ENCODE data around the gene TSC22D2. TPM values are rescaled to one million over a fixed set of nuclear protein-coding genes. Genes with fewer than 3 reads are reported as not detected.
A peak's percentile ranks its signal among the peaks of the same experiment; 100 is the strongest.

The TSC22D2 gene
- polyA plus RNA-seq, 6 donors from 2014 or later: 11.0 to 16.4 (median 14.0) TPM

DNA sequence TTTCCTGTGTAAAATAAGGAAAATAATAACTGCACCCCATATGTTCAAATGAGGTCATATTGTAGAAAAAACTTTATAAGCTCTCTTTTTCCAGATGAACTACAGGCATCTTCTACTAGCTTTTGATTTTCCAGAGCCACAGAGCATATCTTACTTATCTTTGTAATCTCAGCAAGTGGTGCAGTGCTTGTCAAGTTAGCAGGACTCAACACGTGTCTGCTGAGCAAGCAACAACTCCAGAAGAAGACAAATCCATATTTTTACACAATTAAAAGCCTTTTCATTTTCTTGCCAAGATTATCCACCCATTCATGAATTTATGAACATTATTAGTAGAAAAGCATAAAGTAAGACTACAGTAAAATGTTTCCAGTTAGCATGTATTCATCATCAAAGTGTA lies 14.4 kb upstream of the TSC22D2 start:
- DNase-seq: no peak
- Mint-ChIP-seq H3K9me3 (no peaks in the 10 kb centered on the region), H3K36me3 (no peaks in the 10 kb centered on the region), H3K27me3 (no peaks in the 10 kb centered on the region), H3K4me1 (no peaks in the 10 kb centered on the region), H3K4me3 (no peak overlapping the region), H3K27ac (no peak overlapping the region)
- ATAC-seq (ENCODE audit: low read depth in 2 of 2): no peak

DNA sequence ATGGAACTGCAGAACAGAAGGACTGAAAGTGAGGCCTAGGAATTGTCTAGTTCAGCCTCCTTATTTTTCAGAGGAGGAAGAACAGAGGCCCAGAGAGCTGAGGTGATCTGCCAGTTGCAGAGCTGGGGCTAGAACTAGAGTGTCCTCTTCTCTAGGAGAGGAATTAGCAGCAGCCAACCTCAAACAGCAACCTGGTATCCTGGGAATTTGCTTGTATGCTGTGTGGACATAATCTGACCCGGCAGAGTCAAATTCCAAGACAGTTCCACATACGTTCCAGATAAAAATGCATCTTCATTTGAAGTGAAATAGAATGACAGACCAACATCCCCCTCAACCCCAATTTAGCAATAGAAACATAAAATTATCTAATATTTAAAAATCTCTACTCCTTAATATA lies 13.5 kb upstream of the TSC22D2 start:
- H3K36me3 Mint-ChIP-seq: no peaks in the 10 kb centered on the region
- no peaks in the 10 kb centered on the region for H3K9me3 Mint-ChIP-seq
- H3K4me1 Mint-ChIP-seq: no peaks in the 10 kb centered on the region
- H3K27ac Mint-ChIP-seq: no peak overlapping the region
- no peak for DNase-seq
- H3K4me3 Mint-ChIP-seq: no peak overlapping the region
- no peaks in the 10 kb centered on the region for H3K27me3 Mint-ChIP-seq
- ATAC-seq (ENCODE audit: low read depth in 2 of 2): no peak

GRCh38 chr3:150396491-150396890 lies 11.6 kb upstream of the TSC22D2 start:
- no peaks in the 10 kb centered on the region for H3K9me3 Mint-ChIP-seq
- H3K36me3 Mint-ChIP-seq: no peaks in the 10 kb centered on the region
- no peaks in the 10 kb centered on the region for H3K27me3 Mint-ChIP-seq
- ATAC-seq (ENCODE audit: low read depth in 2 of 2) (no peak), DNase-seq (no peak)
- H3K4me1 Mint-ChIP-seq: no peaks in the 10 kb centered on the region
- no peak overlapping the region for H3K27ac Mint-ChIP-seq
- no peak overlapping the region for H3K4me3 Mint-ChIP-seq

- Mint-ChIP-seq H3K9me3 (no peaks in the 10 kb centered on the region), H3K27ac (no peak overlapping the region), H3K4me1 (no peaks in the 10 kb centered on the region), H3K27me3 (no peaks in the 10 kb centered on the region), H3K36me3 (no peaks in the 10 kb centered on the region), H3K4me3 (no peak overlapping the region)
- DNase-seq (no peak), ATAC-seq (ENCODE audit: low read depth in 2 of 2) (no peak)
Observed at GRCh38 chr3:150396956-150397550, 11.0 kb upstream of the TSC22D2 start.

- Mint-ChIP-seq H3K4me3 (no peak overlapping the region), H3K36me3 (no peaks in the 10 kb centered on the region), H3K27ac (no peak overlapping the region), H3K9me3 (no peaks in the 10 kb centered on the region), H3K4me1 (no peaks in the 10 kb centered on the region), H3K27me3 (no peaks in the 10 kb centered on the region)
- DNase-seq (no peak), ATAC-seq (ENCODE audit: low read depth in 2 of 2) (no peak)
Observed at GRCh38 chr3:150399060-150399459, 9.0 kb upstream of the TSC22D2 start.

GRCh38 chr3:150401285-150401684 lies 6.8 kb upstream of the TSC22D2 start:
- DNase-seq (no peak), ATAC-seq (ENCODE audit: low read depth in 2 of 2) (no peak)
- H3K36me3 Mint-ChIP-seq: no peaks in the 10 kb centered on the region
- H3K27ac Mint-ChIP-seq: no peak overlapping the region
- H3K4me1 Mint-ChIP-seq: no peaks in the 10 kb centered on the region
- no peaks in the 10 kb centered on the region for H3K27me3 Mint-ChIP-seq
- H3K4me3 Mint-ChIP-seq: peak overlapping the region in 1 of 8 donors; percentile 22
- no peaks in the 10 kb centered on the region for H3K9me3 Mint-ChIP-seq

- DNase-seq (no peak), ATAC-seq (ENCODE audit: low read depth in 2 of 2) (no peak)
- Mint-ChIP-seq H3K4me1 (peaks cover 0 to 2% (median 2%) of the 10 kb centered on the region in 3 donors), H3K36me3 (no peaks in the 10 kb centered on the region), H3K9me3 (no peaks in the 10 kb centered on the region), H3K27ac (no peak overlapping the region), H3K27me3 (no peaks in the 10 kb centered on the region), H3K4me3 (no peak overlapping the region)
Observed at GRCh38 chr3:150402217-150402616, 5.9 kb upstream of the TSC22D2 start.

DNA sequence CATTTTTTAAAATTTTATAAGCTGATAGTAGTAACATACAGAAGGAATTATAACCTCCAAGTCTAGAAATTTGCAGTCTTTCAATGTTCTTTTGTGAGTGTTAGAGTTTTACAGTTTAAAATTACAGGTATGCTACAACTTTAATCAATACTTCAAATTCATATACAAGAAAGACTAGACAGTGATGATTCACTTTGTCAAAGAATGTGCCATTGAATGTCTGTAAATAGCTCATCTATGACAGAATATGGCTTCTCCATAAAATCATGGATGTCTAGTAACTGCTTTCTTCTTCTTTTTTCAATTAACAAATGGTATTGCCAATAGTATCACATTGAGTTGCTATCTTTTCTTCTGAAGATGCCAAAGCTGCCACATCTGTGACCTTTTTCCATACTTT lies 4.1 kb upstream of the TSC22D2 start:
- no peaks in the 10 kb centered on the region for H3K36me3 Mint-ChIP-seq
- no peaks in the 10 kb centered on the region for H3K27me3 Mint-ChIP-seq
- no peaks in the 10 kb centered on the region for H3K9me3 Mint-ChIP-seq
- peak overlapping the region in 1 of 8 donors; percentile 63 for H3K4me3 Mint-ChIP-seq
- DNase-seq (no peak), ATAC-seq (ENCODE audit: low read depth in 2 of 2) (no peak)
- H3K27ac Mint-ChIP-seq: no peak overlapping the region
- peaks cover 7 to 10% (median 9%) of the 10 kb centered on the region in 3 donors for H3K4me1 Mint-ChIP-seq

DNA sequence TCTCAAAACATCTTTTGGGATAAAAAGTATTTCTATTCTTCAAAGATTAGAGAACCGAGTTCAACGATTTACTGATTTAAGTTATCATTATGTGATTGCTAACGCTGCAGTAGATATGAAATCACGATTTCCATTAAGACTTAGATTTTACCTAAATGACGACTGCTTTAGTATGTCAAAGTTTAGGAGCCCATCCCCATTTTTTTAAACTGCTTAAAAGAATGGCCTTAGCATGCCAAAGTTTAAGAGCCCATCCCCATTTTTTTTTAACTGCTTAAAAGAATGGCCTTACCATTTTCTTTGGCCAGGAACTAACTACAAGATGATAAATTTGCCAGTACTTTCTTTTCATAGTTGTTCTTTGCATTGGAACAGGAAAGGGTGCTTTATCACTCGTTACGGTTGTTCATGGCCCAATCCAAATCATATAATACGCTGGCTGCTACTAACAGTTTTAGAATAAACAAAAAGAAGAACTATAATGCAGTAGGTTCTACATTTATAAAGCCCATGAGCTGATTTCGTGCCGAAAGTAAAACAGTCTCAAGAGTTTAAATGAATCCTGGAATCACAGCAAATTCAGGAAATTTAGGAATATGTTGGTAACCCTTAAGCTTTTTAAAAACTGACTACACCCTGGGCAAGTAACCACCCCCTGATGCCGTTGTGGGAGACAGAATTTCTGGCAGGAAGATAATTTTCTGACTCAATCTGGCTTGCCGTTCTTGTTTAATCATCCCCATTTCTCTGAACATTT lies 869 bp upstream of the TSC22D2 start:
- DNase-seq (no peak), ATAC-seq (ENCODE audit: low read depth in 2 of 2) (no peak)
- no peaks in the 10 kb centered on the region for H3K27me3 Mint-ChIP-seq
- peaks cover 21 to 26% (median 21%) of the 10 kb centered on the region in 3 donors for H3K4me1 Mint-ChIP-seq
- no peaks in the 10 kb centered on the region for H3K9me3 Mint-ChIP-seq
- peak overlapping the region; percentile 86 to 99 (median 96) for H3K4me3 Mint-ChIP-seq
- peak overlapping the region; percentile 99 for H3K27ac Mint-ChIP-seq
- peaks cover 0 to 4% of the 10 kb centered on the region in 2 donors for H3K36me3 Mint-ChIP-seq

GRCh38 chr3:150407808-150408220 lies 284 bp upstream of the TSC22D2 start:
- peak overlapping the region; percentile 86 to 99 (median 96) for H3K4me3 Mint-ChIP-seq
- no peak for DNase-seq
- peak; percentile 4 to 9 for ATAC-seq (ENCODE audit: low read depth in 2 of 2)
- H3K27me3 Mint-ChIP-seq: no peaks in the 10 kb centered on the region
- peaks cover 0 to 6% of the 10 kb centered on the region in 2 donors for H3K36me3 Mint-ChIP-seq
- H3K27ac Mint-ChIP-seq: peak overlapping the region; percentile 99
- peaks cover 26 to 32% (median 27%) of the 10 kb centered on the region in 3 donors for H3K4me1 Mint-ChIP-seq
- no peaks in the 10 kb centered on the region for H3K9me3 Mint-ChIP-seq

- H3K36me3 Mint-ChIP-seq: peaks cover 0 to 8% of the 10 kb centered on the region in 2 donors
- DNase-seq (no peak), ATAC-seq (ENCODE audit: low read depth in 2 of 2) (no peak)
- H3K27ac Mint-ChIP-seq: peak overlapping the region; percentile 94 to 99 (median 99)
- H3K9me3 Mint-ChIP-seq: no peaks in the 10 kb centered on the region
- peak overlapping the region; percentile 86 to 99 (median 96) for H3K4me3 Mint-ChIP-seq
- H3K27me3 Mint-ChIP-seq: no peaks in the 10 kb centered on the region
- peaks cover 29 to 39% (median 39%) of the 10 kb centered on the region in 3 donors for H3K4me1 Mint-ChIP-seq
Observed at GRCh38 chr3:150409125-150409511, 1.0 kb downstream of the TSC22D2 start.

DNA sequence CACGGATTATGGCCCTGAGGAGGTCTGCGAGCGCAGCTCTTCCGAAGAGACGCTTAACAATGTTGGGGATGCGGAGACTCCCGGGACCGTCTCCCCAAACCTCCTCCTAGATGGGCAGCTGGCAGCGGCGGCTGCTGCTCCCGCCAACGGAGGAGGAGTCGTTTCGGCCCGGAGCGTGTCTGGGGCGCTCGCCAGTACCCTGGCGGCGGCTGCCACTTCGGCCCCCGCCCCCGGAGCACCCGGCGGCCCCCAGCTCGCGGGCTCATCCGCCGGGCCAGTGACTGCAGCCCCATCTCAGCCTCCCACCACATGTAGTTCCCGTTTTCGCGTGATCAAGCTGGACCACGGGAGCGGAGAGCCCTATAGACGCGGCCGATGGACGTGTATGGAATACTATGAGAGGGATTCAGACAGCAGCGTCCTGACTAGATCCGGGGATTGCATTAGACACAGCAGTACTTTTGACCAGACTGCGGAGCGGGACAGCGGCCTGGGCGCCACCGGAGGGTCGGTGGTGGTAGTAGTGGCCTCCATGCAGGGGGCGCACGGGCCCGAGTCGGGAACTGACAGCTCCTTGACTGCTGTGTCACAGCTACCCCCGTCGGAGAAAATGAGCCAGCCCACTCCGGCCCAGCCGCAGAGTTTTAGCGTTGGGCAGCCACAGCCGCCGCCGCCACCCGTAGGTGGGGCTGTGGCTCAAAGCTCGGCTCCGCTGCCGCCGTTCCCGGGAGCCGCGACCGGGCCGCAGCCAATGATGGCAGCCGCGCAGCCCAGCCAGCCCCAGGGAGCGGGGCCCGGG lies 1.6 kb downstream of the TSC22D2 start:
- Mint-ChIP-seq H3K4me3 (peak overlapping the region; percentile 86 to 99 (median 96)), H3K4me1 (peaks cover 31 to 45% (median 41%) of the 10 kb centered on the region in 3 donors), H3K36me3 (peaks cover 0 to 8% of the 10 kb centered on the region in 2 donors), H3K9me3 (no peaks in the 10 kb centered on the region), H3K27ac (peak overlapping the region; percentile 94 to 99 (median 99)), H3K27me3 (no peaks in the 10 kb centered on the region)
- peak; percentile 37 to 42 for ATAC-seq (ENCODE audit: low read depth in 2 of 2)
- DNase-seq: peak; percentile 74

DNA sequence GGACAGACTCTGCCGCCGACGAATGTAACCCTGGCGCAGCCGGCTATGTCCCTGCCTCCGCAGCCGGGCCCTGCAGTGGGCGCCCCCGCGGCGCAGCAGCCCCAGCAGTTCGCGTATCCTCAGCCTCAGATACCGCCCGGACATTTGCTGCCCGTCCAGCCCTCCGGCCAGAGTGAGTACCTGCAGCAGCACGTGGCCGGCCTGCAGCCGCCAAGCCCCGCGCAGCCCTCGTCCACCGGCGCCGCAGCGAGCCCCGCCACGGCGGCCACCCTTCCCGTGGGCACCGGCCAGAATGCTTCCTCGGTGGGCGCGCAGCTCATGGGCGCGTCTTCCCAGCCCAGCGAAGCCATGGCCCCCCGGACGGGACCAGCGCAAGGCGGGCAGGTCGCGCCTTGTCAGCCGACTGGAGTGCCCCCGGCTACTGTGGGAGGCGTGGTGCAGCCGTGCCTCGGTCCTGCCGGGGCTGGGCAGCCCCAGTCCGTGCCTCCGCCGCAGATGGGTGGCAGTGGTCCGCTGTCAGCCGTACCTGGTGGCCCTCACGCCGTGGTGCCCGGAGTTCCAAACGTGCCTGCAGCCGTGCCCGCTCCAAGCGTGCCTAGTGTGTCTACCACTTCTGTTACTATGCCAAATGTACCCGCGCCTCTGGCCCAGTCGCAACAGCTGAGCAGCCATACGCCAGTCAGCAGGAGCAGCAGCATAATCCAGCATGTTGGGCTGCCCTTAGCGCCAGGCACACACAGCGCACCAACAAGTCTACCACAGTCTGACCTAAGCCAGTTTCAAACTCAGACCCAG lies 2.4 kb downstream of the TSC22D2 start:
- Mint-ChIP-seq H3K27me3 (no peaks in the 10 kb centered on the region), H3K9me3 (no peaks in the 10 kb centered on the region), H3K4me3 (peak overlapping the region; percentile 86 to 99 (median 96)), H3K27ac (peak overlapping the region; percentile 55 to 99 (median 83)), H3K36me3 (peaks cover 0 to 8% of the 10 kb centered on the region in 2 donors), H3K4me1 (peaks cover 37 to 52% (median 49%) of the 10 kb centered on the region in 3 donors)
- ATAC-seq (ENCODE audit: low read depth in 2 of 2) (no peak), DNase-seq (peak; percentile 21)

Data from naive B cell (primary cell).